ENCODE measurements around the gene PKNOX2.

Gene PKNOX2

DNA sequence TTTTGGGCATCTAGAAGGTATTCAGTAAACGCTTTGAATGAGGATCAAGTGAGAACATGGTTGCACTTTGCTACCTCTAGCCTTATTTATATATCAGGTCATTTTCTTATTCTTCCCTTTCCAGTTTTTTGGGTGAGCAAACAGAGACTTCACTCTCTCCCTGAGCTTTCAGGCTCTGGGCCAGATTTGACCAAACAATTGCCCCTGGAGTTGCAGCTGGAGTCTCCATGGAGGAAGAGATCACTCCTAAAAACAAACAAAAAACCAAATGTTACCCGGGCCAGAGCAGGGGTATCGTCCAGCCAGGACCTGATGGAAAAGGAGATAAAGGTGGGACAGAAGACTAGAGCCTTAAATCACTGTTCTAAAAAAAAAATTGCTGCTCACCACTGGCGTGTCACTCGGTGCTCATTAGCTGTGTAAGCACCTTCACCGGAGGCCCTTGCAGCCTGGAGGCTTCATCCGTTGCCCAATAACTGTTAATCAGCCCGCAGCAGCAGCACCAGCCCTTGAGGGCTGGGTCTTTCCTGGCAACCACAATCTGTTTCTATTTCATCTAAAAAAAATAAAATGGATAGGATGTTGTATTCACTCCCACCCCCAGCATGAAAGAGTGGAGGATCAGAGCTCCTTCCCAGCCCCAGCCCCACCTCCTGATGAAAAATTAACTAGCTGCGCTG lies 125.0 kb downstream of the PKNOX2 start:
- no peak for DNase-seq

- no peak for DNase-seq
Measured at GRCh38 chr11:125290263-125290662, 125.7 kb downstream of the PKNOX2 start.

- DNase-seq, result no peak
Measured at GRCh38 chr11:125292100-125292499, 127.5 kb downstream of the PKNOX2 start.

DNA sequence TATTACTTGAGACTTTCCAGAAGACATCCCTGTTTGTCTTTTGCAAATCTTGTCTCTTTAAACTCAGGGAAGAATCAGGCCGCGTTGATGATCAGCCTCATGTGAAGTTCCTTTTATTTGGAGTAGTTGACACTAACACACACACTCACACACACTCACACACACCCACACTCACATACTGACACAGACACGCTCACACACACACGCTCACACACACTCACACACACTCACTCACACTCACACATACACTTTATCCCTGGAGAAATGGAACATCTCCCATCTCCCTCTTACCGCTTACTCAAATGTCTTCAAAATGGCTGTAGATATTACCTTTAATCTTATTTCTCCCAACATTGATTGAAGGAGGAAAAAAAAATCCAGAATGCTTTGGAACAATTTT lies 129.0 kb downstream of the PKNOX2 start:
- DNase-seq, result no peak

DNA sequence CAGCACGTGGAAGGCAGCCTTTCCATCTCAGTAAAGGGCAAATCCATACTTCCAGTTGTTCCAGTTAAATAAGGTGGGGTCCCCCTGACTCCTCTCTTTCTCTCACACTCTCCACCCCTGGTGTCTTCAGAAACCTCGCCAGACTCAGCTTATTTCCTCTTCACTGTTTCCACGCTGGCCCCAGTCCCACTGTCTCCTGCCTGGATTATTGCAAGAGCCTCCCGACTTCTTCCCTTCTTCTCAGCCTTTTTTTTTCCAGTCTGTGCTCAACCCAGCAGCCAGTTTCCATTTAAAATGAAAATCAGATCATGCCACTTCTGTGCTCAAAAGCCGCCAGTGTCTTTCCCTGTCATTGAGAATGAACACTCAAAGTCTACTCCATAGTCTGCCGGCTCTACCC lies 131.4 kb downstream of the PKNOX2 start:
- no peak for DNase-seq

DNA sequence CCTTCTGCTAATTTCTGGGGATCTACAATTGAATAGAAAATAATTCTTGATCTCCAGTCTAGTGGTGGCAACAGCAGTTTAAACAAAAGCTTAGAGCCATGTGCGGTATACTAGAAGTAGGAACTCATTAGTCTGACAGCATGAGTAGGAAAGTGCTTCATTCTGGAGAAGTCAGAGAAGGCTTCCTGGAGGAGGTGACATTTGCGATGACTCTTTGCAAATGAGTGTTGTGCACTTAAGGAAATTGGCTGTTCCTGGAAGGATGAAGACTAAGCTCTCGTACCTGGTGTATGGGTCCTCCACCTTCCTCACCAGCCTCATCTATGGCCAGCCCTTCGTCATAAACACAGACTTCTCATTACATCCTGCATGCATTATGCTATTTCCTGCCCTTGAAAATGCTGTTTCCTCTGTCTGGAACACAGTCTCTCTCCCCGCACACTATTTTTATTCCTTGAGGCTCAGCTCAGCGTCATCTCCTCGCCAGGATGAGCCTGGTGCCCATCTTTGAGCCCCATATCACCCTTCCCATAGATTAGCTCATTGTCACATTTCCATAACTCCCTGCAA lies 132.9 kb downstream of the PKNOX2 start:
- no peak for DNase-seq

DNA sequence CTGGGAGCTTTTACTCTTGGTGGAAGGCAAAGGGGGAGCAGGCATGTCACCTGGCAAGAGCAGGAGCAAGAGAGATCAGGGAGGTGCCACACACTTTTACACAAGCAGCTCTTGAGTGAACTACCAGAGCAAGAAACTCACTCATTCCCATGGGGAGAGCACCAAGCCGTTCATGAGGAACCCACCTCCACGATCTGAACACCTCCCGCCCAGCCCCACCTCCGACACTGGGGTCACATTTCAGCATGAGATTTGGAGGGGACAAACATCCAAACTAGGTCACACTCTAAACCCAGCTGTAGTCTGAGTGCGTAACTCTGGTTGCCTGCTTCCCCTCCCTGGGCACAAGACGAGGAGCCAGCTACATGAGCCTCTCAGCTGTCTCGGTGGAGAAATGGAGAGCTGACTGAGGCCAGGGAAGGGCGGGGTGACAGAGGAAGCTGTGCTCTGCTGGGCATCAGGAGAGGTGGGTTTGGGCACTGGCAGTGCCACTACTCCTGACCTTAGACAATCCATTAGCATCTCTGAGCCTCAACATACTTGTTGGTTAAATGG lies 134.6 kb downstream of the PKNOX2 start:
- DNase-seq, result no peak

DNA sequence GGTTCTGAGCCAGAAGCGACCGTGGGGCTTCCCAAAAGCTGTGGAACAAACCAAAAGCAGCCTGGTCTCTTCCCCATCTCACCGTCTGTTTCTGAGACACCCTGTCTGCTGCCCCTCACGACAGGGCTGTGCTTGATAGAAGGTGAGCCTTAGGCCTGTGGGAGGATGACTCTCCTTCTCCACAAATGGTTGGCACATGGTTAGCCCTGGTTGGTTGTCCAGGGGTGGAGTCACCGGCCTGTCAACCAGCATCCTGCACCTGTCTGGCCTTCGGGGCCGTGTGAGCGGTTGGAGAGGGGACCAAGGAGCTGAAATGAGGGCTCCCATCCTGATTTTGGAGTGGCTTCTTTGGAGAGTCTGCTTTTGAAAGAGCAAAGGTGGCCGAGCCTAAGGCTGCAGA lies 135.3 kb downstream of the PKNOX2 start:
- DNase-seq, result no peak

DNA sequence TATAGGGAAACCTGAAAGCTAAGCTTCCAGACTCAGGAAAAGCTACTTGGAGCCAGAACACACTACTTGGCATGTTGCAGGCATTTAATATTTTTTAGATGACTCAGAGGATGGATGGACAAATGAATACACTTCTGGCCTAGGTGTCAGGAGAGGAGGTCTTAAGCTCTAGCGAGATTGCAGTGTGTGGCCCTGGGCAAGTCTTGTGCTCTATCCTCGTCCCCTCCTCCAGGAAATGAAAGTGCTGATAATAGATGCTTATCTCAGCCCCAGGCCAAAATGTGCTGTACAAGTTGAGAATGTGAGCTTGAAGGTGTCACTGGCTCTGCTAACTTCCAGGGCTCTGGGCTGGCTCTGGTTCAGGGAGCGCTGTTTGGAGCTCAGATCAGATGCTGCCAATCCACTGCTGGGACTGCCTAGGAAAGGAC lies 136.3 kb downstream of the PKNOX2 start:
- no peak for DNase-seq

- no peak for DNase-seq
Measured at GRCh38 chr11:125301346-125301745, 136.8 kb downstream of the PKNOX2 start.

DNA sequence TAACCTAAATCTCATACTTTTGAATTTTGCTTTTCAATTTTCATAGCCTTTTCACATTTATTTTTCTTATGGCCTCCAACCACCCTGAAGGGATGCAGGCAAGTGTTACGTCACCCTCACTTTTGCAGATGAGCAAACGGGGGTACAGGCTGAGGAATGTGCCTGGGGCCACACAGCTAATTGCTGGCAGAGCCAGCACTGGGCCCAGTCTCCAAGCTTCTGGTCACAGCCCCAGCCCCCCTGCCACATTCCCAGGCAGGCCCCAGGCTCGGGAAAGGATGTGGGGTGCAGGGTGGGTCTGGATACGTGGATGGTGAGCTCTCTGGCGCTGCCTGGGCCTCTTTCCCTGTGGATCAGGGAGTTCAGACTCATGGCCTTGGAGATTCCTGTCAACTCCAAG lies 138.6 kb downstream of the PKNOX2 start:
- DNase-seq, result no peak

DNA sequence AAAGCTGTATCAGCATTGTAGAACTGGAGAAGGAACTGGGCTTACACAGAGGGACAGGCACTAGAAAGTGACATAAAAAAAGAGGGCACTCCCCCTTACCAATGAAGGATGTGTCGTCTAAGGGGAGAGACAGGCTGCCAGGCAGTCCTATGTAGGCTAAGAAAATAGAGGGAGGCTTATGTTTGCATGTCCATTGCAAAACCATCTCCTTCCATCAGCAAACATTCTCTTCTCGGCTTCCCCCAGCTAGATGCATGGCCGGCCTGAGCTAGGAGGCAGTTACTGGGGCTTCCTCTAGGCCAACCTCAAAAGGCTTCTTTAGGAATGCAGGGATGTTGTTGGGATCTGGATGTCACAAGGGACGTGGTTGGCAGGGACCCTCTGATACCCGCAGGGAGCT lies 139.1 kb downstream of the PKNOX2 start:
- no peak for DNase-seq

- DNase-seq, result no peak
Measured at GRCh38 chr11:125304136-125304535, 139.6 kb downstream of the PKNOX2 start.

GRCh38 chr11:125304876-125305275 lies 140.3 kb downstream of the PKNOX2 start:
- no peak for DNase-seq

- no peak for DNase-seq
Measured at GRCh38 chr11:125305345-125305744, 140.8 kb downstream of the PKNOX2 start.

DNA sequence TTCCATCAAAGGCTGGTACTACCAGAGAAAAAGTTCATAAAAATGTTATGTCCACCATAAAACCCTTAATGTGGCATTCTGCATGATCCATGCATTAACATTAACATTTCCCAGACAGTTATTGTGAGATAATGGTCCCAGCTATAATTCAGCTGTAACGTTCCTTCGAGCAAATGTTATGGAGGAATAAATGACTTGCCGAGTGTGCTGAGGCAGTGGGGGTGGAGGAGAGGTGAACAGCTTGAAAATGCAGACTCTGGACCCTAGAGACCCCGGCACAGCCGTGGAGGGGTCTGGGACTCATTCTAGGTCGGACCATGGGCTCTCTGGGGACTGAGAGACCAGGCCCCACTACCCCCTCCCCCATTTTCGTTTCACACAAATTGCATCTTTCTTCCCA lies 141.9 kb downstream of the PKNOX2 start:
- no peak for DNase-seq

GRCh38 chr11:125308246-125308645 lies 143.7 kb downstream of the PKNOX2 start:
- no peak for DNase-seq

GRCh38 chr11:125312391-125312790 lies 147.8 kb downstream of the PKNOX2 start:
- DNase-seq, result no peak

DNA sequence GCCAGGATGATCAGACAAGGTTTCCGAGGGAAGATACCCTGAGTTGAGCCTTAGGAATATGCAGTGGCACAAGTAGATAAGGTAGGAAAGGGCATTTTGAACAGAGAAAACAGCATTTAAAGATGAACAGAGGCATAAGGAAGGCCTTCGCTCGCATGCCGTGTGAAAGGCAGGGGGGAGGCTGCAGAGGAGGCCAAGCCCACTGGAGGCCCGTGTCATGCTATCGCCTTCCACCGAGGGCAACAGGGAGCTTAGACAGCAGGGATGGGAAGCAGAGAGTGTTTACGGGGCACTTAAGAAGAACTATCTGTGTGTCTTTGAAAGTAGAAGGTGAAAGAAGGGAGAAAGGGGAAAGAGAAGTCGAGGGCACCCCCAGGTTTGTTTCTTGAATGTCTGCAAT lies 148.3 kb downstream of the PKNOX2 start:
- DNase-seq, result no peak

GRCh38 chr11:125313271-125314219 lies 149.0 kb downstream of the PKNOX2 start:
- DNase-seq, result no peak

DNA sequence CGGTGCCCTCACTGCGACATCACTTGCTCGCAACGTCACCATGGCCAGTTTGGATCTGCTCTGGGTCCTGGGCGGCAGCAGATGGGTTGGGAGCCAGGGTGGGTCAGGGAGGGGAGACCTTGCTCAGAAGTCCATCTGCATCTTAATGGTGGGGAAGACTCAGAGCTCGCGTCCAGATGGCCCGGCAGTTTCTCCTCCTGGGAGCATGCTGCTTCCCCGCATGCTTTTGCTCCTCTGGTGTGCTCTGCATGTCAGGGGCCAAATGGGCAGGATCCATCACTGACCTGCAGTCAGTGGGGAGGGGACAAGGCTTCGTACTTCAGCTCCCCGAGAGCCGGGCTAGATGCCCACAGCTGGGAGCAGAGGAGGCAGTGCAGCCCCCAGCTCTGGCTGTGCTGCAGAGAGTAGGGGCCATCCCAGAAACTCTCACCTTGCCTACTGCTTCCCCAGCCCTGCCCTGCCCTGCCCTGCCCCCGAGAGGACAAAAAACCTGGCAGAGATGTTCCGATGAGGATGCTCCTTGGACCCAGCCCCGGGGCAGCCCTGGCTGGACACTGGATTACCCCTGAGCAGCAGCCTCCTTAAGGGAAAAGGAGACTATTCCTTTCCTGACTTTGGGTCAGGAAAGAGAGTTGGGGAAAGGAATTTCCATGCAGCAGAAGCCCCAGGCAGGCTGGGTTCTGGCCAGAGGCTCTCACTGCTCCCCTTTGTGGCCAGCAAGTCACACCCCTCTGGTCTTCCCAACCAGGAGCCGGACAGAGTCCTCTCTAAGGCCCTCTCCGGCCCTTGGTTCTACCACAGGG lies 149.9 kb downstream of the PKNOX2 start:
- DNase-seq, result no peak

DNA sequence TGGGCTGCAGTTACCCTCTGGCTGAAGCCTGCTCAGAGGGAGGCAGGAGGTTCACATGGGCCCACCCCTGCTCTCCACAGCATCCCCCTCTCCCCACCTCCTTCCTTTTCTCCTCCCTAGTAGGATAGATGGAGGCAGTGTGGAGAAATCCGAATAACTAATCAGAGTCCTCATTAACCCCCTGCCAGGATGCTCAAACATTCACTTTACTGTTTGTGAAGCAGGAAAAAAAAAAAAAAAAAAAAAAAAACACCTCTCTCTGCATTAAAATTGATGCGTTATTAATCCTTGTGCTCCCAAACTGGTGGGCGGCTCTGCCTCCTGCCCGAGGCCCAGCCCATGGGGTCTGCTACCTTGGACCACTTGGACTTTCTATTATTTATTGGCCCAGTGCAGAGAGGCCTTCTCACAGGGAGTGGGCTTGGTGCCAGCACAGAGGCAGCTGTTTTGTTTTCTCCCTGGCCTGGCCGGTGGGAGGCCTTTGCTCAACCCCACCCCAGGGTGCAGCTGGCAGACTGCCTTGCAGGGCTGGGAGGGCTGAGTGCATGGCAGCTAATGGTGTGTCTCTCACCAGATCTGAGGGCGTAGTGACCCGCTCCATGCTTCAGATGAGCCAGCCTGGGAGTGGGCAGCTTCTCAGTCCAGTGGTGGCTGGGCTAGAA lies 150.7 kb downstream of the PKNOX2 start:
- DNase-seq, result no peak
